GM23248 (cell line): ENCODE measurements around the gene COPG2.

Experiments
- EZH2 ChIP-seq: fragments of 200-600 bp; sonication (generic); IDR thresholded peaks from 2 replicates; pipeline ENCODE4 v1.6.1; 2018; ENCODE audit warnings: antibody characterized with exemption, mild to moderate bottlenecking; ENCODE audit not compliant: insufficient read depth, poor library complexity, severe bottlenecking
- EZH2phosphoT487 ChIP-seq: fragments of 200-600 bp; sonication (generic); IDR thresholded peaks from 2 replicates; pipeline ENCODE4 v1.6.1; 2018; ENCODE audit warnings: antibody characterized with exemption, moderate library complexity, mild to moderate bottlenecking, low read depth; ENCODE audit not compliant: insufficient read depth

DNA sequence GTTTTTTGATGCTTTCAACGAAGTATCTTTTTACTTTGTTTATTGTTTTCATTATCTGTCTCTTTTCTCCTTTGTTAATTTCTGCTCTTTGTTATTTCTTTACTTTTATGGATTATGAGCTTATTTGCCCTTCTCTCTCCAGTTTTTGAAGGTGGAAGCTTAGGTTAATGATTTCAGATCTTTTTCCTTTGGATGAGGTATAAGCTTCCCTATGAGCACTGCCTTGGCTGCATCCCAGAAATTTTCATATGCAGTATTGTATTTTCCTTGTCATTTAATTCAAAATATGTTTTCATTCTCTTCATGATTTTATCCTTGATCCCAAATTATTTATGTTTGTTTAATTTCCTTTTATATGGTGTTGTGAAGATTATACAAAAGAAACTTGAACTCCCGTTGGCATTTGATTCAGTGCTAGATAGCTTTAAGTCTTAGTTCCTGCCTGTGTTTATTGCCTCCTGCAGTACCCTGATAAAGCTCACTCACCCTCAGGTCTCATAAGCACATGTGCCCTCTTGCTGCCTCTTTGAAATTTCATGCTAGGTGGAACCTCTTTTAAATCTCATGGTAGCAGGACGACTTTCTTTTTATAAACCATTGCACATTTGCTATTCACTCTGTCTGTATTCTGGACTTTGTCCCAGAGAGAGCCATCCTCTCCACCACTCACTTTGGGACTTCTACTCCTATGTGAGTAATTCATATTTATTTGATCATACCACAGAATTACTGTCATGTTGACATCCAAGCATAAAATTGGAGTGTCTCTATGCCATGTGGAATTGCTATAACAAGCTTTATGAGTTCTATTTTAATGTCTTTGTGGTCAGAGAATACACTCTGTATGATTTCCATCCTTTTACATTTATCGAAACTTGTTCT lies 204.8 kb downstream of the COPG2 start:
- TF ChIP-seq EZH2 (no peak), EZH2phosphoT487 (no peak)
